Activated naive CD4-positive, alpha-beta T cell treated with anti-CD3 and anti-CD28 coated beads, Interleukin-2, amount 50 U/mL, for 24 hours (primary cell): Measurements from ENCODE around the gene FAM83E.

Source experiments
- H3K27ac Mint-ChIP-seq: one replicate; pipeline ENCODE4 v1.8.0; 2021; ENCODE audit warnings: mild to moderate bottlenecking, mixed read lengths
- H3K27me3 Mint-ChIP-seq: one replicate; pipeline ENCODE4 v1.8.0; 2021; ENCODE audit warnings: mixed read lengths
- H3K36me3 Mint-ChIP-seq: one replicate; pipeline ENCODE4 v1.8.0; 2021; ENCODE audit warnings: mixed read lengths
- H3K4me1 Mint-ChIP-seq: one replicate; pipeline ENCODE4 v1.8.0; 2021; ENCODE audit warnings: mixed read lengths
- H3K4me3 Mint-ChIP-seq: one replicate; pipeline ENCODE4 v1.8.0; 2021; ENCODE audit warnings: mild to moderate bottlenecking, mixed read lengths
- H3K9me3 Mint-ChIP-seq: one replicate; pipeline ENCODE4 v1.8.0; 2021; ENCODE audit warnings: mixed read lengths

FAM83E gene

GRCh38 chr19:48646001-48646721 lies 31.3 kb upstream of the FAM83E start, which contains the start of gene CA11:
Gene CA11, minus strand, starts transcription at chr19:48646187. Its CDS starts 555 bp downstream, at chr19:48645632.
- H3K4me1 Mint-ChIP-seq, result peaks cover 45% of the 10 kb centered on the region
- peak within 1 kb of the TSS; percentile 83 for H3K4me3 Mint-ChIP-seq
- H3K9me3 Mint-ChIP-seq, result no peaks in the 10 kb centered on the region
- no peaks in the 10 kb centered on the region for H3K36me3 Mint-ChIP-seq
- no peaks in the 10 kb centered on the region for H3K27me3 Mint-ChIP-seq
- H3K27ac Mint-ChIP-seq, result peak within 1 kb of the TSS; percentile 87

DNA sequence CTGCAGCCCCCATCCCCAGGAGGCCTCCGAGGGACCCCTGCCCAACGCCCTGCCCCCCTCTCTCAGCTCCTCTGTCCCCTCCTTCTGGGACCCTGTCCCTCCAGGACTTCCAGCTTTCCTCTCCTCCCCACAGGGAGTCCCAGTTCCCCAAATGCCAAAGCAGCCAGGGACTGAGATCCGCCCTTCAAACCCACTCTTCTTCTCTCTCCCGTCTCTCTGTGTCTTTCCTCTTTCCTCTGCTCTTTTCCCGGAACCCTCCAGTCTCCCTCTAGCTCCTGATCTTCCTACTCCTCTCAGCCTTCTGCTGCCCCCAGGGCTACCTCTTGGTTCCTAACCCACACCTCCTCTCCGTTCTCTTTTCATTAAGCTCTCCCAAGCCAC lies 30.7 kb upstream of the FAM83E start:
- H3K27ac Mint-ChIP-seq, result peak overlapping the region; percentile 87
- H3K9me3 Mint-ChIP-seq, result no peaks in the 10 kb centered on the region
- H3K27me3 Mint-ChIP-seq, result no peaks in the 10 kb centered on the region
- H3K4me1 Mint-ChIP-seq, result peaks cover 41% of the 10 kb centered on the region
- peak overlapping the region; percentile 83 for H3K4me3 Mint-ChIP-seq
- H3K36me3 Mint-ChIP-seq, result no peaks in the 10 kb centered on the region

GRCh38 chr19:48644839-48645619 lies 30.2 kb upstream of the FAM83E start:
- H3K4me3 Mint-ChIP-seq, result peak overlapping the region; percentile 83
- H3K9me3 Mint-ChIP-seq, result no peaks in the 10 kb centered on the region
- peak overlapping the region; percentile 38 for H3K27ac Mint-ChIP-seq
- no peaks in the 10 kb centered on the region for H3K36me3 Mint-ChIP-seq
- H3K27me3 Mint-ChIP-seq, result no peaks in the 10 kb centered on the region
- peaks cover 41% of the 10 kb centered on the region for H3K4me1 Mint-ChIP-seq

GRCh38 chr19:48644355-48644754 lies 29.5 kb upstream of the FAM83E start:
- Mint-ChIP-seq H3K9me3 (no peaks in the 10 kb centered on the region), H3K36me3 (no peaks in the 10 kb centered on the region), H3K27ac (no peak overlapping the region), H3K4me1 (peaks cover 37% of the 10 kb centered on the region), H3K4me3 (peak overlapping the region; percentile 83), H3K27me3 (no peaks in the 10 kb centered on the region)

DNA sequence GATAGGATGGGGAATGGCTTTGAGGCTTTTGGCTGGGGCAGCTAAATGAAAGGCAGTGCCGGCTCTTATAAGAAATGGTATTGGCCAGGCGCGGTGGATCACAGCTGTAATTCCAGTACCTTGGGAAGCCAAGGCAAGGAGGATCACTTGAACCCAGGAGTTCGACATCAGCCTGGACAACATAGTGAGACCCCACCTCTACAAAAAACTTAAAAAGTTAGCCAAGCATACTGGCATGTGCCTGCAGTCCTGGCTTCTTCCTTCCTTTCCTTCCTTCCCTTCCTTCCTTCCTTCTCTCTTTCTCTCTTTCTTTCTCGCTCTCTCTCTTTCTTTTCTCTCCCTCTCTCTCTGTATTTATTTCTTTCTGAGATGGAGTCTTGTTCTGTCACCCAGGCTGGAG lies 28.0 kb upstream of the FAM83E start:
- Mint-ChIP-seq H3K27ac (peak overlapping the region; percentile 10), H3K4me3 (no peak overlapping the region), H3K27me3 (no peaks in the 10 kb centered on the region), H3K4me1 (peaks cover 40% of the 10 kb centered on the region), H3K9me3 (no peaks in the 10 kb centered on the region), H3K36me3 (no peaks in the 10 kb centered on the region)

DNA sequence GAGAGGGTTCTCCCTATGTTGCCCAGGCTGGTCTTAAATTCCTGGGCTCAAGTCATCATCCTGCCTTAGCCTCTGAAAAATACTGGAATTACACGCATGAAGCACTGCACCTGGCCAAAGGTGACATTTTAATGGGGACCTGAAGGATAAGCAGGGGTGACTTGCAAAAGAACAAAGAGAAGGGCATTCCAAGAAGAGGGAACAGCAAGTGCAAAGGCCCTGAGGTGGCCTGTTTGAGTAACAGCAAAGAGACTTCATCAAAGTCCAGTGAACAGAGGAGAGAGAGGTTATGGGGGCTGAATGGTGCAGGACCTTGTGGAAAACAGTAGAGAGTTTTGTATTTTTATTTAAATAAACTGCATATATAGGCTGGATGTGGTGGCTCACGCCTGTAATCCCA lies 27.0 kb upstream of the FAM83E start:
- H3K9me3 Mint-ChIP-seq, result no peaks in the 10 kb centered on the region
- no peaks in the 10 kb centered on the region for H3K27me3 Mint-ChIP-seq
- H3K4me1 Mint-ChIP-seq, result peaks cover 31% of the 10 kb centered on the region
- no peak overlapping the region for H3K4me3 Mint-ChIP-seq
- H3K36me3 Mint-ChIP-seq, result no peaks in the 10 kb centered on the region
- peak overlapping the region; percentile 52 for H3K27ac Mint-ChIP-seq

DNA sequence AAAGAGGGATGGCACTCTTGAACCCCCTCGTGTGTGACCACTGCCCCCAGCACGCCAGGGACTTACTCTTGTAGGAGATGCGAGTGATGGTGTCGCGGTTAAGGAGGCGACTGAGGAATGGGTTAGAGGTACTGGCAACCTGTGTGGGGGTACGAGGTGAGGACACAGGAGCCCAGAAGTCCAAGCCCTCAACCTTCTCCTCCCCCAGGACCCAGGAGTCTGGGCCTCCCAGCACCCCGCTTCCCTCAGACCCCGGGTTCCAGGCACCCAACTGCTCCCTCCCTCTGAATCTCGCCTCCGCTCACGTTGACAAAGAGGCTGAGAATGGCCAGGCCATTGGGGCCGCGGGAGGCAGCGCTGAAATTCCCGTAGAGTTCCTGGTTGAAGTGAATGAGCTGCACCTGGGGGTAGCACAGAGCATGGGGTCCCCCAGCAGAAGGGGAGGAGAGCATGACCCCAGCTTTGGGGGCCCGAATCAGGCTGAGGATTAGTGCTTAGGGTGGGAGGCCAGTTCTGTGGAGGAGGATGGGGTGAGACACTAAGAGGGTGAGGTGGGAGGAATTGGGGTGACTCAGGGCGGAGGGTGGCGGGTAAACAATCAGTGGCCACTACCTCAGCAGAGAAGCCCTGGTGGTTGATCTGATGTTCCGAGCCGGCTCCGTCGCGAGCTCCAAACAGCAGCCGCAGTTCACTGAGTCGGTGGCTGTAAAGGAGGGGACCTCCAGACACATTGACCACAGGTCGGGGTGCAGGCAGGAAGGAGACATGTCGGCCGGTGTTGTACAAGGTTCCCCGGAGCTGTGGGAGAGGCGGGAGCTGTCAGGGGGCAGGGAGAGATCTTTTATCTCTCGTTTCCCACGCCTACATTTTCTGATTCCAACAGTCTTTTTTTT lies 24.9 kb upstream of the FAM83E start:
- H3K9me3 Mint-ChIP-seq, result no peaks in the 10 kb centered on the region
- H3K27me3 Mint-ChIP-seq, result no peaks in the 10 kb centered on the region
- peak overlapping the region; percentile 60 for H3K4me3 Mint-ChIP-seq
- no peak overlapping the region for H3K27ac Mint-ChIP-seq
- H3K36me3 Mint-ChIP-seq, result no peaks in the 10 kb centered on the region
- H3K4me1 Mint-ChIP-seq, result peaks cover 29% of the 10 kb centered on the region

- no peaks in the 10 kb centered on the region for H3K27me3 Mint-ChIP-seq
- H3K36me3 Mint-ChIP-seq, result no peaks in the 10 kb centered on the region
- H3K9me3 Mint-ChIP-seq, result no peaks in the 10 kb centered on the region
- peaks cover 30% of the 10 kb centered on the region for H3K4me1 Mint-ChIP-seq
- H3K4me3 Mint-ChIP-seq, result peak overlapping the region; percentile 98
- peak overlapping the region; percentile 100 for H3K27ac Mint-ChIP-seq
These were observed 24.0 kb upstream of the FAM83E start for GRCh38 chr19:48638831-48639381.

DNA sequence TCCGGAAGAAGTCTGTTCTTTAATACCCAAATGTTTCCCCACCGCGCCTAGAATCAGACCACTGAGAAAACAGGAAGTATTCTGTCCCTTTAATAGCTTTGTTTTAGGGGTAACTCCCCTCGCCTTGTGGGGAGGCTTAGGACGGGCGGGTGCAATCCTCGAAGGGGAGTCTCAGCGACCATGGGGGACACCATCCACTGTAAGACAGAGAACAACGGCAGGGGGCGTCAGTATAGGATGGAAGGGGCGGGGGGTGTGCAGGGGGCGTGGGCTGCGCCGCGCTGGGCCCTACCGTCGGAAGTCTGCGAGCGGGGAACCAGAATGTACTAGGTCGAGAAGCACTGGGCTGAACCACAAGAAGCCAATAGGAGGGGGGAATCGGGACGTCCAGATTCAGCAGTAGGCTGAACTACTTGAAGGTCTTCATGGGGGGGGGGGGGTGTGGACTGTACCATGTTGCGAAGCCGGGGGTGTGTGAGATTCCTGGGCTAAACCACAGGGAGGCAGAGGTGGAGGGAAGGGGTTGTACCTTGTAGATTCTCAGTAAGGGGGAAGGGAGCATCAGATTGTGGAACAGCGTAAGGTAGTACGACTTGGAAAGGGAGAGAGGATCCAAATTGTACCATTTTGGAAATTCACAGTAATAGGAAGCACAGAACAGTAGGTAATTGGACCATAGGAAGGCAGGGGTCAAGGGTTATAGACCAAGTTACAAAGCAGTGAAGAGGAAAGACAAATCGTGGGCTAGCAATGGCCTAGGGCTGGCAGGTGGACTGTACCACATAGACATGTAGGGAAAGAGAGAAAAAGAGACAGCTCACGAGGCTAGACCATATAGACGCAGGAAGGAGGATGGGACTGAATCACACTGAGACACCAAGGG lies 23.3 kb upstream of the FAM83E start:
- no peaks in the 10 kb centered on the region for H3K36me3 Mint-ChIP-seq
- peak overlapping the region; percentile 98 for H3K4me3 Mint-ChIP-seq
- H3K9me3 Mint-ChIP-seq, result no peaks in the 10 kb centered on the region
- peak overlapping the region; percentile 100 for H3K27ac Mint-ChIP-seq
- peaks cover 37% of the 10 kb centered on the region for H3K4me1 Mint-ChIP-seq
- no peaks in the 10 kb centered on the region for H3K27me3 Mint-ChIP-seq

DNA sequence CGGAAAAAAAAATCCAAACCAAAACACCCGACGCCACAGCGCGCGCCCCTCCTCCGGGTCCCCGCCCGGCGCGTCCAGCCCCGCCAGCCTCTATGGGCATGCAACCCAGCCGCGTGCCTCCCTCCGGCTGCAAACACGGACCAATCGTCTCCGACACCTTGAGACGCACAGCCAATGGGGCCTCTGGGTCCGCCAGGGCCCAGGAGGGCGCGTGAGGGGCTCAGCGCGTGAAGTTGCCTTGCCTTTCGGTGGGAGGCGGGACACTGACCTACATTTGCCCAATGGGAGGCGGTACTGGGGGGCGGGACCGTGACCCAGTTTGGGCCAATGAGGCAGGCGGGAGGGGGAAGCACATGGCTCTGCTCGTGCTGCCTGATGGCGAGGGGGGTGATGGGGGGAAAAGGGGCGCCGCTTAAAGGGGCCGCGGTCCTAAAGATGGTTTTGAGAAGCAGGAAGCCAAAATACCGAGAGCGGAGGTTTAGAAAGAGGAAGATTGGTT lies 22.6 kb upstream of the FAM83E start:
- peak overlapping the region; percentile 100 for H3K27ac Mint-ChIP-seq
- H3K9me3 Mint-ChIP-seq, result no peaks in the 10 kb centered on the region
- H3K36me3 Mint-ChIP-seq, result no peaks in the 10 kb centered on the region
- H3K27me3 Mint-ChIP-seq, result no peaks in the 10 kb centered on the region
- H3K4me1 Mint-ChIP-seq, result peaks cover 43% of the 10 kb centered on the region
- peak overlapping the region; percentile 98 for H3K4me3 Mint-ChIP-seq

DNA sequence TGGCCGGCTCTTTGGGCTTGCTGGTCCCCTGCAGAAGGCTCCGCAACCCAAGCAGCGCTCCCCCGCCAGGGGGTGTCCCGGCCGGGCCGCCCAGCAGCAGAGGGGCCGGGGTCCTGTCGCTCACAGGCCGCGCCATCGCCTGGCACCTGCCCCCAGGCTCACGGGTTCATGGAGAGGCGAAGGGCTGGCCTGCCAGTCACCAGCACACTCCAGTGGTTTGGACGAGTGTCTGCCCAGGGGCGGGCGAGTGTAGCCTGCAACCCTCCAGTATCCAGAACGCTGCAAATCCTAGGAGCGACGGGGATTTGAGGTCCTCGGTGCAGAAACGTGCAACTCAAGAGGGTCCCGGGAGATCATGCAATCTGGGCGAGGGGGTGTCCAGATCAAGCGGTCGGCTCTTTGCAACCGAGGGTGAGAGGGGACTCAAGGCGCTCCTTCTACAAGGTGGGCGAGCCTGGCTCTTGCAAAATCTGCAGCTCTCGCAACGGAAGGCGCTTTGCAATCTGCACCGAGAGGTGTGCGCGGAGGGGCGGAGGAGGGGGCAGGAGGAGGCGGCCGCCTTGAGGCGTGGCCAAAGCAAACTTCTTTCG lies 22.1 kb upstream of the FAM83E start, which contains the start of gene DBP:
Gene DBP (minus strand): TSS at position 521 of the 590 bp plus-strand sequence. CDS start 385 bp downstream, at position 136.
- no peaks in the 10 kb centered on the region for H3K27me3 Mint-ChIP-seq
- H3K4me3 Mint-ChIP-seq, result peak within 1 kb of the TSS; percentile 98
- H3K4me1 Mint-ChIP-seq, result peaks cover 46% of the 10 kb centered on the region
- H3K36me3 Mint-ChIP-seq, result no peaks in the 10 kb centered on the region
- no peaks in the 10 kb centered on the region for H3K9me3 Mint-ChIP-seq
- peak within 1 kb of the TSS; percentile 100 for H3K27ac Mint-ChIP-seq

DNA sequence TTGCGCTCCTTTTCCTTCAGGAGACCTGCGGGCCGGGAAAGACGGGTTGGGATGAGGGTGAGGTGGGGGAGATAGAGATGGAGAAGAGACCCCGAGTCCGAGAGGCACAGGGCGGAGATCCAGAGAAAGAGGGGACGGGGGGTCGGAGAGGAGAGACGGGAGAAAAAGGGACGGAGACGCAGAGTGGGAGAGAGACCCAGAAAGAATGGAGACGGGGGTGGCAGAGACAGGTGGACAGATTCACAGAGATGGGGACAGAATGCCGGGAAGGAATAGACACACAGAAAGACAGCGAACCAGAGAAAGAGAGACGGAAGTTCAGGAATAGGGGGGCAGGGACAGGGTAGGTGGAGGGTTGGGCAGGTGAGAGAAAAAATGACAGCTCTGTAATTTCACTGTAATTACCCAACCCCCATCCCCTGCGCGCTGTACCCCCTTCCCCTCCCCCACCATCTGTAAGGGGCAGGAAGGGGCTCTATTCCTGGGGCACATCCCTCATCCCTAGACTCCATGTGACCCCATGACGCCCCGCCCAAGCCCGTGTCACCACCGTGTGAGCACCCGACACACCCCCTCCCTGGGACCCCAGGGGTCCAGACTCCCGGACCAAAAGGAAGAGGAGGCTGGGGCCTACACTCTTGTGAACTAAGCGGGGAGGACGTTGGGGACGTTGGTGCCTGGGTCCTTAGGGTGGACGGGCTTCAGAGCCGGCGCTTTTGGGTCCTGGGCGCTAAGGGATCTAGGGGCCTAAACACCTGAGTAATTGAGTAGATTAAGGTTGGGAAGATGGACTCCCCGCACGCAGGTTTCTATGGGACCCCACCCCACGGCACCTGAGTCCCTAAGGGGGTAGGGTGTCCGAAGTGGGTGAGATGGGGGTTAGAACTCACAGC lies 21.3 kb upstream of the FAM83E start:
- Mint-ChIP-seq H3K9me3 (no peaks in the 10 kb centered on the region), H3K4me3 (peak overlapping the region; percentile 98), H3K36me3 (no peaks in the 10 kb centered on the region), H3K4me1 (peaks cover 49% of the 10 kb centered on the region), H3K27me3 (no peaks in the 10 kb centered on the region), H3K27ac (peak overlapping the region; percentile 97)

DNA sequence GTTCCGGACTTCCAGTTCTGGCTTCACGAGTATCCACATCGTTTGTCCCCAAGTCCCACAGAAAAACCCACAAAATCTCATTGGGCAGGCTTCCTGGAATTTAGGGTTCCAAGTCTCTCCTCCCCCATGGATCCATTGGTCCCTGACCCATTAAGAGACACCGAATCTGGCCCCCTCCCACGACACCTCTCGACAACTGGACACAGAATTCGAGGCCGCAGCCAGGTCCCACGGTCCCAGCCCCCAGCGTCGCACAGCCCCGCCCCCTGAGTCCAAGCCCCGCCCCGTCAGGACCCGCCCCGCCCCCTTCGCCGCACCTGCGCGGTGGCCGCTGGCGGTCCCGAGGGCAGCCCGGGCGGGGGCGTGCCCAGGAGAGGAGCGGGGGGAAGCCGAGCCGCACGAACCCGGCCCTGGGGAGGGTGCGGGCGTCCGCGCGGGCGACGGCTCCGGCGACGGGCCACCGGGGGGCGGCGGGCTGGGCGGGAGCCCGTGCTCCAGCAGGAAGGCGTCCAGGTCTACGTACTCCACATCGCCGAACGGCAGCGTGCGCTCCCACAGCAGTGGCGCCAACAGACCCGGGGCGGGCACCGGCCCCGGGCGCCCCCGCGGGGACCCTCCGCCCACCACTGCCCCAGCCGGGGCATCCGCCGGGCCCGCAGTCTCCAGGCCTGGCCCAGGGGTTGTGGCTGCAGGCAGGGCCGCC lies 20.5 kb upstream of the FAM83E start:
- H3K27ac Mint-ChIP-seq, result peak overlapping the region; percentile 82
- peak overlapping the region; percentile 84 for H3K4me3 Mint-ChIP-seq
- H3K27me3 Mint-ChIP-seq, result no peaks in the 10 kb centered on the region
- no peaks in the 10 kb centered on the region for H3K36me3 Mint-ChIP-seq
- no peaks in the 10 kb centered on the region for H3K9me3 Mint-ChIP-seq
- H3K4me1 Mint-ChIP-seq, result peaks cover 49% of the 10 kb centered on the region
